Muscle layer of duodenum (tissue), 2 donors: ENCODE data around the gene ZNF845.
"Not testable (repeated sequence)": the region's sequence is repeated elsewhere in the genome, so short reads cannot be mapped to it uniquely, and the experiment has no call there.

ENCODE experiments used
- H3K27ac ChIP-seq: one replicate; pipeline ENCODE4 v1.7.0; 2013; ENCODE audit warnings: mild to moderate bottlenecking, low read length
- H3K27me3 ChIP-seq: one replicate; pipeline ENCODE4 v1.7.0; 2013; ENCODE audit warnings: low read depth, mild to moderate bottlenecking, control low read depth, low read length
- H3K36me3 ChIP-seq, 2 donors: one replicate each; pipeline ENCODE4 v1.7.0; 2013; ENCODE audit warnings: low read length in 2 of 2, control low read depth in 1 of 2, mild to moderate bottlenecking in 1 of 2; ENCODE audit not compliant: insufficient read depth in 2 of 2, control insufficient read depth in 1 of 2
- H3K4me1 ChIP-seq, 2 donors: one replicate each; pipeline ENCODE4 v1.7.0; 2013; ENCODE audit warnings: low read length in 2 of 2, mild to moderate bottlenecking in 2 of 2, control low read depth in 1 of 2, moderate library complexity in 1 of 2; ENCODE audit not compliant: insufficient read depth in 2 of 2, control insufficient read depth in 1 of 2
- H3K4me3 ChIP-seq, 2 donors: one replicate each; pipeline ENCODE4 v1.7.0; 2013; ENCODE audit warnings: low read length in 2 of 2, low read depth in 1 of 2, mild to moderate bottlenecking in 1 of 2
- H3K9me3 ChIP-seq, 2 donors: one replicate each; pipeline ENCODE4 v1.7.0; 2013; ENCODE audit warnings: low read length in 2 of 2, control low read depth in 1 of 2, mild to moderate bottlenecking in 1 of 2; ENCODE audit not compliant: control insufficient read depth in 1 of 2
- donor health status: healthy.

The ZNF845 gene

GRCh38 chr19:53333463-53334449, at the start of gene ZNF845:
Gene ZNF845 (plus strand): TSS chr19:53333749. CDS start chr19:53341308, 7,559 bp downstream.
- Histone ChIP-seq H3K27me3 (no peaks in the 10 kb centered on the region), H3K4me1 (peaks cover 0 to 4% of the 10 kb centered on the region in 2 donors), H3K4me3 (peak within 1 kb of the TSS; percentile 75 to 91), H3K36me3 (peaks cover 0 to 12% of the 10 kb centered on the region in 2 donors), H3K9me3 (no peaks in the 10 kb centered on the region), H3K27ac (peak within 1 kb of the TSS; percentile 56)

GRCh38 chr19:53285087-53285486, 48.5 kb upstream of the ZNF845 start:
- Histone ChIP-seq H3K4me1 (no peaks in the 10 kb centered on the region), H3K9me3 (no peaks in the 10 kb centered on the region), H3K27me3 (no peaks in the 10 kb centered on the region), H3K27ac (no peak overlapping the region), H3K4me3 (no peak overlapping the region), H3K36me3 (no peaks in the 10 kb centered on the region)

GRCh38 chr19:53290758-53291549, 42.6 kb upstream of the ZNF845 start:
- no peak overlapping the region for H3K27ac ChIP-seq
- no peak overlapping the region for H3K4me3 ChIP-seq
- H3K9me3 ChIP-seq = peaks cover 12 to 29% of the 10 kb centered on the region in 2 donors
- H3K27me3 ChIP-seq = no peaks in the 10 kb centered on the region
- no peaks in the 10 kb centered on the region for H3K4me1 ChIP-seq
- no peaks in the 10 kb centered on the region for H3K36me3 ChIP-seq

GRCh38 chr19:53294786-53295441, 38.6 kb upstream of the ZNF845 start:
- H3K36me3 ChIP-seq = no peaks in the 10 kb centered on the region
- peaks cover 12 to 39% of the 10 kb centered on the region in 2 donors for H3K9me3 ChIP-seq
- no peaks in the 10 kb centered on the region for H3K27me3 ChIP-seq
- no peak overlapping the region for H3K27ac ChIP-seq
- no peaks in the 10 kb centered on the region for H3K4me1 ChIP-seq
- peak overlapping the region in 1 of 2 donors; percentile 15 for H3K4me3 ChIP-seq

GRCh38 chr19:53301341-53301740, 32.2 kb upstream of the ZNF845 start:
- H3K27me3 ChIP-seq, H3K4me3 ChIP-seq, H3K27ac ChIP-seq, H3K36me3 ChIP-seq, H3K9me3 ChIP-seq, H3K4me1 ChIP-seq: not testable (repeated sequence)

- Histone ChIP-seq H3K4me1 (peaks cover 0 to 7% of the 10 kb centered on the region in 2 donors), H3K27me3 (no peaks in the 10 kb centered on the region), H3K9me3 (no peaks in the 10 kb centered on the region), H3K4me3 (peak overlapping the region in 1 of 2 donors; percentile 44), H3K27ac (no peak overlapping the region), H3K36me3 (no peaks in the 10 kb centered on the region)
Observed at GRCh38 chr19:53308339-53308811, 25.2 kb upstream of the ZNF845 start.

- no peaks in the 10 kb centered on the region for H3K27me3 ChIP-seq
- H3K9me3 ChIP-seq = no peaks in the 10 kb centered on the region
Observed at GRCh38 chr19:53311044-53311443, 22.5 kb upstream of the ZNF845 start.

GRCh38 chr19:53311897-53312296, 21.7 kb upstream of the ZNF845 start:
- H3K4me1 ChIP-seq = peaks cover 0 to 7% of the 10 kb centered on the region in 2 donors
- H3K4me3 ChIP-seq = no peak overlapping the region
- no peak overlapping the region for H3K27ac ChIP-seq
- no peaks in the 10 kb centered on the region for H3K27me3 ChIP-seq
- H3K36me3 ChIP-seq = no peaks in the 10 kb centered on the region
- H3K9me3 ChIP-seq = no peaks in the 10 kb centered on the region

More at GRCh38 chr19:53311044-53311443, 22.5 kb upstream of the ZNF845 start:
- no peak overlapping the region for H3K27ac ChIP-seq
- peaks cover 0 to 7% of the 10 kb centered on the region in 2 donors for H3K4me1 ChIP-seq
- no peak overlapping the region for H3K4me3 ChIP-seq
- no peaks in the 10 kb centered on the region for H3K36me3 ChIP-seq

- H3K36me3 ChIP-seq = no peaks in the 10 kb centered on the region
- H3K27ac ChIP-seq = no peak overlapping the region
- no peaks in the 10 kb centered on the region for H3K4me1 ChIP-seq
- no peaks in the 10 kb centered on the region for H3K27me3 ChIP-seq
- peaks cover 4 to 7% of the 10 kb centered on the region in 2 donors for H3K9me3 ChIP-seq
- peak overlapping the region; percentile 29 to 42 for H3K4me3 ChIP-seq
Observed at GRCh38 chr19:53328967-53329366, 4.6 kb upstream of the ZNF845 start.

GRCh38 chr19:53332484-53332883, 1.1 kb upstream of the ZNF845 start:
- peak overlapping the region in 1 of 2 donors; percentile 75 for H3K4me3 ChIP-seq
- no peaks in the 10 kb centered on the region for H3K9me3 ChIP-seq
- no peaks in the 10 kb centered on the region for H3K27me3 ChIP-seq
- H3K4me1 ChIP-seq = peaks cover 0 to 4% of the 10 kb centered on the region in 2 donors
- no peak overlapping the region for H3K27ac ChIP-seq
- no peaks in the 10 kb centered on the region for H3K36me3 ChIP-seq
